ENCODE data around the gene PSME3IP1. TPM values are rescaled to one million over a fixed set of nuclear protein-coding genes. Genes with fewer than 3 reads are reported as not detected.

Gene PSME3IP1
- total RNA-seq, 1 donor from 2014 or later = 83.1 TPM

DNA sequence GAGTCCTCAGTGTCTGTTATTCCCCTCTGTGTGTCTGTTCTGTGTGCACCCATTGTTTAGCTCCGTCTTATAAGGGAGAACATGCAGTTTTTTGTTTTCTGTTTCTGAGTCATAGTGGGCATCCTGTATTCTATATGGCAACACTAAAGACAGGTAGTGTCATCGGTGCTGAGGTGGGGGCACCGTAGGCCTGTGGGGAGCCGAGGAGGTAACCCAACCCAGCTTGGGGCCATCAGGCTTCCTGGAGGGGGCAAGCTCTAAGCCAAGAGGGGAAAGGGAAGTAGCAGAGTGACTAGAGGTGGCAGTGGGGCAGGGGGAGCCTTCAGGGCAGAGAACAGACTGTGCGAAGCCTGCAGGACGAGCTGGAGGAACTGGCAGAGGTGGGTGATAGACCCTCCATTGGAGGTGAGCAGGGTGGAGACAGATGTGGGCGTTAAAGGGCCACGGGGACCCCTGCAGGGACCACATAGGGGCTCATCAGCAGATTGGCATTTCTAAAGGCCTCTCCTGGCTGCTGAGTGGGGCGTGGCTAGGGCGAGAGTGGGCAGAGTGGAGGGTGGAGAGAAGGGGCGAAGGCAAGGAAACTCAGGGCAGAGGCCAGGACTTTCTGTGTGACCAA is 57.0 kb downstream of the PSME3IP1 start:
- no peak for DNase-seq (ENCODE audit: extremely low spot score, unreplicated experiment)
- Mint-ChIP-seq H3K27me3 (ENCODE audit: unreplicated experiment) (no peaks in the 10 kb centered on the region), H3K36me3 (ENCODE audit: unreplicated experiment) (peaks cover 8% of the 10 kb centered on the region), H3K4me3 (ENCODE audit: unreplicated experiment) (no peak overlapping the region), H3K4me1 (ENCODE audit: unreplicated experiment) (no peaks in the 10 kb centered on the region), H3K9me3 (ENCODE audit: unreplicated experiment) (no peaks in the 10 kb centered on the region), H3K27ac (ENCODE audit: unreplicated experiment) (no peak overlapping the region)
- TF ChIP-seq, protein P1, sequence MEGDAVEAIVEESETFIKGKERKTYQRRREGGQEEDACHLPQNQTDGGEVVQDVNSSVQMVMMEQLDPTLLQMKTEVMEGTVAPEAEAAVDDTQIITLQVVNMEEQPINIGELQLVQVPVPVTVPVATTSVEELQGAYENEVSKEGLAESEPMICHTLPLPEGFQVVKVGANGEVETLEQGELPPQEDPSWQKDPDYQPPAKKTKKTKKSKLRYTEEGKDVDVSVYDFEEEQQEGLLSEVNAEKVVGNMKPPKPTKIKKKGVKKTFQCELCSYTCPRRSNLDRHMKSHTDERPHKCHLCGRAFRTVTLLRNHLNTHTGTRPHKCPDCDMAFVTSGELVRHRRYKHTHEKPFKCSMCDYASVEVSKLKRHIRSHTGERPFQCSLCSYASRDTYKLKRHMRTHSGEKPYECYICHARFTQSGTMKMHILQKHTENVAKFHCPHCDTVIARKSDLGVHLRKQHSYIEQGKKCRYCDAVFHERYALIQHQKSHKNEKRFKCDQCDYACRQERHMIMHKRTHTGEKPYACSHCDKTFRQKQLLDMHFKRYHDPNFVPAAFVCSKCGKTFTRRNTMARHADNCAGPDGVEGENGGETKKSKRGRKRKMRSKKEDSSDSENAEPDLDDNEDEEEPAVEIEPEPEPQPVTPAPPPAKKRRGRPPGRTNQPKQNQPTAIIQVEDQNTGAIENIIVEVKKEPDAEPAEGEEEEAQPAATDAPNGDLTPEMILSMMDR (IDR thresholded peaks at IDR 0.05) = no peak

- Mint-ChIP-seq H3K36me3 (ENCODE audit: unreplicated experiment) (peaks cover 8% of the 10 kb centered on the region), H3K27me3 (ENCODE audit: unreplicated experiment) (no peaks in the 10 kb centered on the region), H3K9me3 (ENCODE audit: unreplicated experiment) (no peaks in the 10 kb centered on the region), H3K4me3 (ENCODE audit: unreplicated experiment) (no peak overlapping the region), H3K27ac (ENCODE audit: unreplicated experiment) (no peak overlapping the region), H3K4me1 (ENCODE audit: unreplicated experiment) (no peaks in the 10 kb centered on the region)
- TF ChIP-seq, protein P1 (IDR thresholded peaks at IDR 0.05) = no peak
- DNase-seq (ENCODE audit: extremely low spot score, unreplicated experiment) = no peak
Measured at GRCh38 chr16:57127836-57128235, 58.0 kb downstream of the PSME3IP1 start.

DNA sequence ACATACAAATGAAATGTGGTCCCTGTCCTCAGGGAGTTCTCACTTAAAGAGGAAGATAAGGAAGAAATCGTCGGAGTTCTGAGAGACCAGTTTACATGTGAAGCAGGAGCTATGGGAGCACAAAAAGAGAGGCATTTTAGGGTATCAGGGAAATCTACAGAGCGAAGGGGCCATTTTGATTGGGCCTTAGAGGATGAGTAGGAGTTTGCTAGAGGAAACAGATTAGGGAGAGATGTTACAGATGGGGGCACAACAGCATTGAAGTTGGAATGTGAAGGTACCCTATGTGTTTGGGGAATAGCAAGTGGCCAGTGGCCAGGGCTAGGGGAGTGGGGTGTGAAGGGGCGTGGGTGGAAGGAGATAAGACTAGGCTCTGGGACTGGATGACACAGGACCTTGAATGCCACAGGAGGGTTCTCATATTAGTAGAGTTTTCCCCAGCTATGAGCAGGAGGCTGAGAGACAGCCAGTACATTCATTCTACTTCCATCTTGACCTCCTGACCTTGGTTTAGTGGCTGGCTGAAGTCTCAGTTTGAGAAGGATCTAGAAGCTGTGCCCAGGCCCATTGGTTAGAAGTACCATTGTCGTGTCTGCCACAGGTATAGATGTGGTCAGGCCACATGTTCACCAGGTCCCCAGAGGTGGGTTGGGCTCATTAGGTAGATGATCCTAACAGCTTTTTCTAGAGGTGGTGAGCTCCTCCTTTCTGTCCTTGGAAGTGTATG is 58.6 kb downstream of the PSME3IP1 start:
- no peak for DNase-seq (ENCODE audit: extremely low spot score, unreplicated experiment)
- peaks cover 12% of the 10 kb centered on the region for H3K36me3 Mint-ChIP-seq (ENCODE audit: unreplicated experiment)
- TF ChIP-seq, protein P1 (IDR thresholded peaks at IDR 0.05) = no peak
- no peaks in the 10 kb centered on the region for H3K9me3 Mint-ChIP-seq (ENCODE audit: unreplicated experiment)
- no peak overlapping the region for H3K4me3 Mint-ChIP-seq (ENCODE audit: unreplicated experiment)
- H3K4me1 Mint-ChIP-seq (ENCODE audit: unreplicated experiment) = no peaks in the 10 kb centered on the region
- H3K27ac Mint-ChIP-seq (ENCODE audit: unreplicated experiment) = no peak overlapping the region
- H3K27me3 Mint-ChIP-seq (ENCODE audit: unreplicated experiment) = no peaks in the 10 kb centered on the region

GRCh38 chr16:57126411-57126810 is 59.4 kb downstream of the PSME3IP1 start:
- no peak overlapping the region for H3K4me3 Mint-ChIP-seq (ENCODE audit: unreplicated experiment)
- H3K27ac Mint-ChIP-seq (ENCODE audit: unreplicated experiment) = no peak overlapping the region
- H3K9me3 Mint-ChIP-seq (ENCODE audit: unreplicated experiment) = no peaks in the 10 kb centered on the region
- H3K27me3 Mint-ChIP-seq (ENCODE audit: unreplicated experiment) = no peaks in the 10 kb centered on the region
- DNase-seq (ENCODE audit: extremely low spot score, unreplicated experiment) = no peak
- TF ChIP-seq, protein P1 (IDR thresholded peaks at IDR 0.05) = no peak
- H3K36me3 Mint-ChIP-seq (ENCODE audit: unreplicated experiment) = peaks cover 14% of the 10 kb centered on the region
- no peaks in the 10 kb centered on the region for H3K4me1 Mint-ChIP-seq (ENCODE audit: unreplicated experiment)

- no peaks in the 10 kb centered on the region for H3K27me3 Mint-ChIP-seq (ENCODE audit: unreplicated experiment)
- H3K4me1 Mint-ChIP-seq (ENCODE audit: unreplicated experiment) = no peaks in the 10 kb centered on the region
- peaks cover 18% of the 10 kb centered on the region for H3K36me3 Mint-ChIP-seq (ENCODE audit: unreplicated experiment)
- no peak for DNase-seq (ENCODE audit: extremely low spot score, unreplicated experiment)
- TF ChIP-seq, protein P1 (IDR thresholded peaks at IDR 0.05) = no peak
- no peaks in the 10 kb centered on the region for H3K9me3 Mint-ChIP-seq (ENCODE audit: unreplicated experiment)
- H3K4me3 Mint-ChIP-seq (ENCODE audit: unreplicated experiment) = no peak overlapping the region
- H3K27ac Mint-ChIP-seq (ENCODE audit: unreplicated experiment) = no peak overlapping the region
Measured at GRCh38 chr16:57125969-57126368, 59.9 kb downstream of the PSME3IP1 start.
